ENCODE results near the gene RAPGEF4. TPM values are rescaled to one million over a fixed set of nuclear protein-coding genes. Genes with fewer than 3 reads are reported as not detected.

RAPGEF4 gene
- polyA plus RNA-seq, result not detected

DNA sequence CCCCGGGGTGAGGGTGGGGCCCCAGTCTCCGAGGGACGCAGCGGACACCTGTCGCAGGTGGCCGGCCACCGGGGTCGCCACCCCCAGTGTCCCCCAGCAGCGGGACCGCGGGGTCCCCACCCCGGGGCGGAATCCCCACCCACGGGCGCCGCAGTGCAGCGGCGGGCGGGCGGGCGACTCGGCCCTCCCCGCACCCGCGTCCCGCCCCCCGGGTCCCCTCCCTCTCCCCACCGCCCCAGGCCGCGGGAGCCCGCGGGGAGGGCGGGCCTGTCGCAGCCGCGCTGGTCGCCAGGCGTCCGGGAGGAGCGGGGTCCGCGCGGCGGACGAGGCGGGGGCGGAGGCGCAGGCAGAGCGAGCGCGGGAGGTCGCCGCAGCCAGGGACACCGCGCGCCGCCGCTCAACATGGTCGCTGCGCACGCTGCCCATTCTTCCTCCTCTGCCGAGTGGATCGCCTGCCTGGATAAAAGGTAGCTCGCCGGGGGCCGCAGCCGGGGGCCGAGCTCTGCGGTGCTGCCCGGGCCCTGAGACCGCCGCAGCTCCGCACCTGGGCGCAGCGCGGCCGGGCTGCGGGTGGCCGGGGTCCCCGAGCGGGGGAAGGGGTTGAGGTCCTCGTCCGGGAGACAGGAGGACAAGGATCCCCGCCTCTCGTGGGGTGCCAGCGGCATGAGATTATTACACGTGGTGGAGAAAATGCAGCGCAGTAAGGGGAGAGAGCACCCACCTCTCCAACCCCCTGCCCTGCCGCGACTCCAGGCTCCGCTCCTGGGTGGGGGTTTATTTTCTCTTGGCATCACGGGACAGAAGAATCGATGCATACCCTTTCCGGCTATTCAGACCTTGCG, at the start of gene RAPGEF4:
RAPGEF4 (plus strand) TSS at position 264 of the 842 bp plus-strand sequence; CDS start at position 403, 139 bp downstream.
- Mint-ChIP-seq H3K27me3 (ENCODE audit: low read depth in 3 of 3) (peaks cover 18 to 20% (median 20%) of the 10 kb centered on the region in 3 donors), H3K4me3 (peak within 1 kb of the TSS; percentile 15 to 44 (median 28)), H3K9me3 (no peaks in the 10 kb centered on the region), H3K36me3 (no peaks in the 10 kb centered on the region), H3K4me1 (peaks cover 4 to 6% of the 10 kb centered on the region in 2 donors), H3K27ac (no peak within 1 kb of the TSS)
- DNase-seq, result no peak

GRCh38 chr2:172693037-172693436, 42.6 kb upstream of the RAPGEF4 start:
- no peak for DNase-seq
- H3K4me1 Mint-ChIP-seq, result peaks cover 2 to 6% of the 10 kb centered on the region in 2 donors
- peaks cover 0 to 17% (median 6%) of the 10 kb centered on the region in 6 donors for H3K9me3 Mint-ChIP-seq
- H3K27me3 Mint-ChIP-seq (ENCODE audit: low read depth in 3 of 3), result peaks cover 2 to 15% (median 5%) of the 10 kb centered on the region in 3 donors
- no peak overlapping the region for H3K27ac Mint-ChIP-seq
- no peaks in the 10 kb centered on the region for H3K36me3 Mint-ChIP-seq
- no peak overlapping the region for H3K4me3 Mint-ChIP-seq

GRCh38 chr2:172693529-172694455, 41.9 kb upstream of the RAPGEF4 start:
- no peak overlapping the region for H3K4me3 Mint-ChIP-seq
- no peak for DNase-seq
- H3K36me3 Mint-ChIP-seq, result no peaks in the 10 kb centered on the region
- H3K27ac Mint-ChIP-seq, result no peak overlapping the region
- H3K4me1 Mint-ChIP-seq, result peaks cover 2 to 6% of the 10 kb centered on the region in 2 donors
- peaks cover 0 to 11% (median under 1%) of the 10 kb centered on the region in 6 donors for H3K9me3 Mint-ChIP-seq
- peaks cover 2 to 16% (median 5%) of the 10 kb centered on the region in 3 donors for H3K27me3 Mint-ChIP-seq (ENCODE audit: low read depth in 3 of 3)

GRCh38 chr2:172697296-172697695, 38.3 kb upstream of the RAPGEF4 start:
- Mint-ChIP-seq H3K36me3 (no peaks in the 10 kb centered on the region), H3K4me3 (no peak overlapping the region), H3K9me3 (peaks cover 0 to 5% (median 0%) of the 10 kb centered on the region in 6 donors), H3K27ac (no peak overlapping the region), H3K4me1 (peaks cover 2 to 6% of the 10 kb centered on the region in 2 donors), H3K27me3 (ENCODE audit: low read depth in 3 of 3) (peaks cover 2 to 10% (median 5%) of the 10 kb centered on the region in 3 donors)
- DNase-seq, result no peak

GRCh38 chr2:172698041-172698863, 37.4 kb upstream of the RAPGEF4 start:
- peaks cover 3 to 13% (median 4%) of the 10 kb centered on the region in 3 donors for H3K27me3 Mint-ChIP-seq (ENCODE audit: low read depth in 3 of 3)
- H3K27ac Mint-ChIP-seq, result no peak overlapping the region

GRCh38 chr2:172701250-172701649, 34.4 kb upstream of the RAPGEF4 start:
- H3K27ac Mint-ChIP-seq, result no peak overlapping the region
- no peaks in the 10 kb centered on the region for H3K9me3 Mint-ChIP-seq
- H3K27me3 Mint-ChIP-seq (ENCODE audit: low read depth in 3 of 3), result peaks cover 2 to 8% (median 2%) of the 10 kb centered on the region in 3 donors
- H3K4me1 Mint-ChIP-seq, result no peaks in the 10 kb centered on the region
- H3K4me3 Mint-ChIP-seq, result no peak overlapping the region
- H3K36me3 Mint-ChIP-seq, result no peaks in the 10 kb centered on the region
- no peak for DNase-seq

More at GRCh38 chr2:172698041-172698863, 37.4 kb upstream of the RAPGEF4 start:
- Mint-ChIP-seq H3K9me3 (peaks cover 0 to 3% (median 0%) of the 10 kb centered on the region in 6 donors), H3K36me3 (no peaks in the 10 kb centered on the region), H3K4me1 (peaks cover 2 to 6% of the 10 kb centered on the region in 2 donors), H3K4me3 (no peak overlapping the region)
- DNase-seq, result no peak

DNA sequence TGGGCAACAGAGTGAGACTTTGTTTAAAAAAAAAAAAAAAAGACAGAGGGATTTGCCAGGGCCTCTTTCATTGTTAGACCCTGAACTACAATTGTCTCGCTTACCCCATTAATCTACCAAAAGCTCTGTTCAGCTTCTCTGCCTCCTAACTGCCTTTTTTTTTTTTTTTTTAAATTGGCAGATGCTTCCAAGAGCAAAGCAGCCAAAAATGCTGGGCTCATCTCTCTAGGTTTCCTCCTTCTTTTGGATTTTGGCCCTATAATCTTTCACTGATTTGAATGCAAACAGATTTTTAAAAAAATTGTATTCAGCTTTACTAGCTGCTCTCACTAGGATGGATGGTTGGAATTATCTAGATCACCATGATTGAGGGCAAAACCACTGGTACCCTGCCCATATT, 33.2 kb upstream of the RAPGEF4 start:
- Mint-ChIP-seq H3K27me3 (ENCODE audit: low read depth in 3 of 3) (peaks cover 2 to 8% (median 2%) of the 10 kb centered on the region in 3 donors), H3K27ac (no peak overlapping the region), H3K36me3 (no peaks in the 10 kb centered on the region), H3K4me1 (no peaks in the 10 kb centered on the region), H3K4me3 (no peak overlapping the region), H3K9me3 (no peaks in the 10 kb centered on the region)
- no peak for DNase-seq

- Mint-ChIP-seq H3K9me3 (no peaks in the 10 kb centered on the region), H3K27me3 (ENCODE audit: low read depth in 3 of 3) (peaks cover 2 to 3% (median 2%) of the 10 kb centered on the region in 3 donors), H3K4me1 (no peaks in the 10 kb centered on the region), H3K4me3 (no peak overlapping the region), H3K36me3 (no peaks in the 10 kb centered on the region), H3K27ac (no peak overlapping the region)
- DNase-seq, result no peak
Observed at GRCh38 chr2:172704072-172704936, 31.3 kb upstream of the RAPGEF4 start.

- H3K9me3 Mint-ChIP-seq, result no peaks in the 10 kb centered on the region
- no peak overlapping the region for H3K4me3 Mint-ChIP-seq
- H3K27ac Mint-ChIP-seq, result no peak overlapping the region
- peaks cover 2 to 3% (median 2%) of the 10 kb centered on the region in 3 donors for H3K27me3 Mint-ChIP-seq (ENCODE audit: low read depth in 3 of 3)
- H3K36me3 Mint-ChIP-seq, result no peaks in the 10 kb centered on the region
- no peak for DNase-seq
- no peaks in the 10 kb centered on the region for H3K4me1 Mint-ChIP-seq
Observed at GRCh38 chr2:172705352-172705751, 30.3 kb upstream of the RAPGEF4 start.

GRCh38 chr2:172708247-172708646, 27.4 kb upstream of the RAPGEF4 start:
- DNase-seq, result no peak
- H3K9me3 Mint-ChIP-seq, result no peaks in the 10 kb centered on the region
- no peaks in the 10 kb centered on the region for H3K4me1 Mint-ChIP-seq
- peaks cover 0 to 2% (median 0%) of the 10 kb centered on the region in 3 donors for H3K27me3 Mint-ChIP-seq (ENCODE audit: low read depth in 3 of 3)
- no peak overlapping the region for H3K27ac Mint-ChIP-seq
- H3K36me3 Mint-ChIP-seq, result no peaks in the 10 kb centered on the region
- H3K4me3 Mint-ChIP-seq, result no peak overlapping the region

DNA sequence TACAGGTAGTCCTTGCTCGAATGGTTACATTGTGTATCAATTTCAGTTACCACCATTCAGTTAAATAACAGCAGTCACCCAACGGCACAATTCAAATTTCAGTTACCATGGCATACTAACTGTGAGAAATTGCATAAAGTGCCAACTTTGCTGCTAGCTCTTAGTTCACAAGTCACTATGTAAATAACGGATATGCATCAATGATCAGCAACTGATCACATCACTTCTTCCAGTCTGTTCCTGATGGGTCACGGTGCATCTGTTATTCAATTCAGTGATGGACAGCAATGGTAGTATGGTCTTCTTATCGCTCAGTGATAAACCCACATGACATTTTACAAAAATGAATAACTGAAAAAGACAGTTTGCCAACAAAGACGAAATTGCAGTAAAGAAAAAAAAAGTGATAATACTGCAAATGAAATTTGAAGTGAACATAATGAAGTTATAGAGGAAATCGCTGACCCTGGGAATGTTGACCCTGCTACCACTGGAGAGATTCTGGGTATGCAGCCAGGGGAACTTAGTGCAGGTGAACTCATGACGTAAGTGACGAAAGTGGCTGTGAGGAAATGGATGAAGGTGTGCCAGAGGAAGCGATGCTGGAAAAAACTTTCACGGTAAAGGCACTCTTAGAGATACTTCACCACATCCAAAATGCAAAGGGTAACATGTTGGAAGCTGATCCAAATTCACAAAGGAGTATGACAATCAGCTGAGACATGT, 25.9 kb upstream of the RAPGEF4 start:
- Mint-ChIP-seq H3K9me3 (no peaks in the 10 kb centered on the region), H3K27me3 (ENCODE audit: low read depth in 3 of 3) (peaks cover 0 to 2% (median 0%) of the 10 kb centered on the region in 3 donors), H3K36me3 (no peaks in the 10 kb centered on the region), H3K4me1 (no peaks in the 10 kb centered on the region), H3K27ac (peak overlapping the region in 1 of 6 donors; percentile 58), H3K4me3 (no peak overlapping the region)
- DNase-seq, result no peak

GRCh38 chr2:172710584-172711047, 25.0 kb upstream of the RAPGEF4 start:
- Mint-ChIP-seq H3K27ac (no peak overlapping the region), H3K4me3 (no peak overlapping the region), H3K36me3 (no peaks in the 10 kb centered on the region), H3K9me3 (no peaks in the 10 kb centered on the region), H3K27me3 (ENCODE audit: low read depth in 3 of 3) (no peaks in the 10 kb centered on the region), H3K4me1 (no peaks in the 10 kb centered on the region)
- DNase-seq, result peak in 2 of 3 donors; percentile 1 to 7

All from immature natural killer cell (primary cell).